Brain microvascular endothelial cell (primary cell): ENCODE measurements around the gene ZXDC.

Source experiments
- DNase-seq: peaks from one replicate; pipeline ENCODE4 v3.0.0-alpha.2; 2020
- H3K27ac ChIP-seq: fragments of 250-450 bp; sonication (Bioruptor Pico); 2 replicates; pipeline ENCODE4 v1.5.1; 2020; ENCODE audit warnings: mild to moderate bottlenecking, moderate library complexity
- H3K27me3 ChIP-seq: fragments of 250-450 bp; sonication (Bioruptor Pico); replicated peaks from 2 replicates; pipeline ENCODE4 v1.5.1; 2020; ENCODE audit warnings: mild to moderate bottlenecking
- H3K36me3 ChIP-seq: fragments of 250-450 bp; sonication (Bioruptor Pico); replicated peaks from 2 replicates; pipeline ENCODE4 v1.5.1; 2020; ENCODE audit warnings: mild to moderate bottlenecking
- H3K4me3 ChIP-seq: 2 replicates; pipeline ENCODE4 v1.5.1; 2011; ENCODE audit warnings: low read depth, mild to moderate bottlenecking, control low read depth, low read length, moderate library complexity
- CTCF ChIP-seq: IDR thresholded peaks from 2 replicates; pipeline ENCODE4 v1.5.1; 2011; ENCODE audit warnings: low read depth, mild to moderate bottlenecking, moderate library complexity, low read length, control low read depth, inconsistent platforms; ENCODE audit errors: missing control alignments
- in situ Hi-C: cut with HindIII; loops from 2 replicates; pipeline ENCODE4 v1.10.0; 2017; ENCODE audit warnings: low sequenced_read_pairs, low pct_ligation_motif_present

Gene ZXDC

DNA sequence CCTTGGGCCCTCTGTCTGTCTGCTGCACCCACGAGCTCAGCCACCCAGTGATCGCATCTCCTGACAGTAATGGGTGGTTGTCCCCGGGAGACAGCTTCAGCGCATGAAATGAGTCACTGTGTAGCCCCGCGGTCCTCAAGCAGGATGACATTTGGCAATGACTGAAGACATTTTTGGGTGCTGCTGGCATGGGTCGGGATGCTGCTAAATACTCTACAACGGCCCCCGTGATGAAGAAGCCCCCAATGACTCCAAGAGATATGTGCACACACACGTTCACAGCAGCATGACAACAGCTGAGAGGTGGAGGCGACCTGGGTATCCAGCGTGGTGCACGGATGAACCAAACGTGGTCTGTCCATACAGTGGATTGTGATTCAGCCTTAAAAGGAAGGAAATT is 17.4 kb upstream of the ZXDC start:
- TF ChIP-seq CTCF: no peak
- Histone ChIP-seq H3K36me3 (no peaks in the 10 kb centered on the region), H3K27me3 (peaks cover 2% of the 10 kb centered on the region), H3K27ac (no peak overlapping the region), H3K4me3 (no peak overlapping the region)
- in situ Hi-C loops: no loop called here
- no peak for DNase-seq

DNA sequence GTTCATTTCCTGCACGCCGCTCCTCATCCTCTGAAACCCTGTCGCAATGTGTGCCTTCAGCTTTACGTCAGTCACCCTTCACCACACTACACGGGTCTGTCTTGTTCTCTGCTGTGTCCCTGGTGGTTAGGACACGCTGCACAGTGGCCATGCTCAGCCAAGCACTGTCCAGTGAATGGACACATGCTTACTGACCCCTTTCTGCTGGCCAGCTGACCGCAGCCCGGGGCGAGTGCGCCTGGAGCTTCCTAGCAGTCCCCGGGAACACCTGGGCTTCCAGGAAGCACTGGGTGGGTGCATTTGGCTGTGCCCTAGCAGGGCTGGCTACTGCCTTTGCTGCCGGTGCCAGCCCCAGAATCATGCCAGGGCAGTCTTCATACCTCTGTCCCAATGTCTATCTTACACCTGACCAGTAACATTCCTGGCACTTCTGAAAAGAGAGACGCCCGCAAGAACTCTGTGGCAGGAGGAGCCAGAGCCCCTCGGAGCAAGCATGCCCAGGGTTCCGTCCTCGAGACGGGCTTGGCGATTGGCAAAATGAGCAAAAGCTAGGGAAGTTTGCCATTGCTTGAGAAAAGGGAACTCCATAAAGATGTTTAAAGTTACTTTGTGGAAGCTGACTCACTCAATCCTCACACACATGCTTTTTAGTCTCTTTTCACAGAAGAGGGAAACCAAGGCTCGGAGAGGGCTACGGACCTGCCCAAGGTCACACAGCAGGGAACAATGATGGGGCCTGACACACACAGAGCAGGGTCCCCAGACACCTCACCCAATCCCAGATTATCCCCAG is 15.7 kb upstream of the ZXDC start:
- no peak for DNase-seq
- peaks cover 2% of the 10 kb centered on the region for H3K27me3 ChIP-seq
- in situ Hi-C loops: no loop called here
- no peak for TF ChIP-seq CTCF
- no peaks in the 10 kb centered on the region for H3K36me3 ChIP-seq
- no peak overlapping the region for H3K27ac ChIP-seq
- no peak overlapping the region for H3K4me3 ChIP-seq

GRCh38 chr3:126490619-126491018 is 14.9 kb upstream of the ZXDC start:
- no peak for TF ChIP-seq CTCF
- DNase-seq: no peak
- in situ Hi-C loops: no loop called here
- Histone ChIP-seq H3K36me3 (no peaks in the 10 kb centered on the region), H3K4me3 (no peak overlapping the region), H3K27ac (no peak overlapping the region), H3K27me3 (peaks cover 2% of the 10 kb centered on the region)

DNA sequence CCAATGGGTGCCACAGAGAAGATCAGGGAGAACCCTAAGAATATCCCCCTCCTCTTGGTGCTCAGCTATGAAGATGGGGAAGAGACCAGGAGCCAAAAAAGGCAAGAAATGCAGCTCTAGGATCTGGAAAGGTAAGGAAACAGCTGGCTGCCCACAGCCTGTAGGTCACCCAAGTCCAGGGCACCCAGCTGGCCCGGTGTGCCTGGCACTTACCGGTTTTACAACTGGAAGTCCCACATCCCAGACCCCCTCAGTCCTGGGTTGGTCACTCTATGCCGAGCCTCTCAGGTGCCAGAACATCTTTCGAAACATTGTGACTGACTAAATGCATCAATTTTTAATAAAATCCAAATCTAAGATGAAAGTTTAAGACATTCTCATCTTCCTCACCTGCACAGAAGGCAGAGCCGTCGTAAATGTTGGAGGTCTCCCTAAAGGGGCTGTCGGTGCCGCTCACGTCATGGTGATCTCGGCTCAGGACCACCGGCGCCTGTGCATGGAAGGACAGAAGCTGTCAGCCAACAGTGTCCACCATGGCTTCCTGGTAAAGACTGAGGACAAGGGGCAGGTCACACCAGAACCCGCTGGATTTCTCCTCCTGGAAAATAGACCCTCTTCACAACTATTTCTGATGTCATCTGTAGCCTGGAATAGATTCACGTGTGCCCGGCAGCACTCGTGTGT is 13.3 kb upstream of the ZXDC start:
- in situ Hi-C loops: no loop called here
- Histone ChIP-seq H3K27me3 (peaks cover 2% of the 10 kb centered on the region), H3K36me3 (no peaks in the 10 kb centered on the region), H3K4me3 (no peak overlapping the region), H3K27ac (no peak overlapping the region)
- no peak for TF ChIP-seq CTCF
- no peak for DNase-seq

DNA sequence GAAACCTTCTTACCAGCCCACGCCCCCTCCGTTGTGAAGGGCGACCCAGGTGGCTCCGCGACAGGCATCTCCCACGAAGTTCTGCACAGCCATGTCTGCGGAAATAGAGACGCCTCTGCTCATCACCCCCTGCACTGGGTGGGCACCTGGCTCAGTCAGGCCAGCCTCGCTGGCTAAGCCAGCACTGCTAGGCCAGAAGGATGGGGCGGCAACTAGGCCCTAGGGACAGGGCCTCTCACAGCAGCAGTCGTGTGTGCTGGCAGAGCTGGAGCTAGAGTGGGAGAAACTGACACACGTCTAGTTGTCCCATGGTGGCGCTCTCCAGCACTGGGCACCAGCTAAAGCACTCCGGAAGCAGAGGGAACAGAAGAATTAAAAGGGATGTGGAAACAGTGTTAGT is 12.5 kb upstream of the ZXDC start:
- DNase-seq: no peak
- Histone ChIP-seq H3K4me3 (no peak overlapping the region), H3K27me3 (peaks cover 2% of the 10 kb centered on the region), H3K27ac (no peak overlapping the region), H3K36me3 (no peaks in the 10 kb centered on the region)
- in situ Hi-C loops: no loop called here
- TF ChIP-seq CTCF: no peak
